NCI-H146 (cell line): ENCODE measurements around the gene DCAKD.

ENCODE experiments used
- DNase-seq: peaks from one replicate; lab custom pipeline; 2025; lab: John Stamatoyannopoulos, UW

DCAKD gene, protein sequence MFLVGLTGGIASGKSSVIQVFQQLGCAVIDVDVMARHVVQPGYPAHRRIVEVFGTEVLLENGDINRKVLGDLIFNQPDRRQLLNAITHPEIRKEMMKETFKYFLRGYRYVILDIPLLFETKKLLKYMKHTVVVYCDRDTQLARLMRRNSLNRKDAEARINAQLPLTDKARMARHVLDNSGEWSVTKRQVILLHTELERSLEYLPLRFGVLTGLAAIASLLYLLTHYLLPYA

DNA sequence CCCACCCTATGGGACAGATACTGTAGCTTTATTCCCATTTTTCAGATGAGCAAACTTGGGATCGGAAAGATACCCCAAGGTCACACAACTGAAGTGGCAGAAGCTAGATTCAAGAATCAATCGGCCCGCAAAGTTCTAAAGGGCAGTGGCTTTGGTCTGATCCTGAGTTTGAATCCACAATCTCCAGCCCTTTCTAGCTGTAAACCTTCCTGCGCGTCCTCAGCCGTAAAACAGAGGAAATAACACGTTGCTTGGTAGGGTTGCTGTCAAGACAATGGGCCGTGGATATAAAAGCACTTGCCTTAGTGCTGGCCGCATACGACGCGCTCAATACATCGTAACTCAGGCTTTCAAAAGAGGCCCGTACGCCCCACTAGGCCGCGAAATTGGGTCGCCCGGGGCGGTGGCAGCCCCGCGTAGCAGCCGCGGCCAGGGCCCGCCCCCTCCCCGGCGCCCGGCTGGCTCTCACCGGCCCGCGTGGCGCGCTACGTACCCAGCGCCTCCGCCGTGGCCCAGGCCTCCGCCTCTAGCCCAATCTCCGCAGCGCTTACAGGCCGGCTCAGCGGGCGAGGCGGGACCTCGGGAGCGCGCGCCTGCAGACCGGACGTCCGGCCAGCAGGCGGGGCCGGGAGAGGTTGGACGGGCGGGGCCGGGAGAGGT, at the start of gene DCAKD:
TSS of gene DCAKD (minus strand) at position 573 of the 660 bp plus-strand sequence. CDS start 16,747 bp downstream, outside the sequence.
- DNase-seq = peak; percentile 97

DNA sequence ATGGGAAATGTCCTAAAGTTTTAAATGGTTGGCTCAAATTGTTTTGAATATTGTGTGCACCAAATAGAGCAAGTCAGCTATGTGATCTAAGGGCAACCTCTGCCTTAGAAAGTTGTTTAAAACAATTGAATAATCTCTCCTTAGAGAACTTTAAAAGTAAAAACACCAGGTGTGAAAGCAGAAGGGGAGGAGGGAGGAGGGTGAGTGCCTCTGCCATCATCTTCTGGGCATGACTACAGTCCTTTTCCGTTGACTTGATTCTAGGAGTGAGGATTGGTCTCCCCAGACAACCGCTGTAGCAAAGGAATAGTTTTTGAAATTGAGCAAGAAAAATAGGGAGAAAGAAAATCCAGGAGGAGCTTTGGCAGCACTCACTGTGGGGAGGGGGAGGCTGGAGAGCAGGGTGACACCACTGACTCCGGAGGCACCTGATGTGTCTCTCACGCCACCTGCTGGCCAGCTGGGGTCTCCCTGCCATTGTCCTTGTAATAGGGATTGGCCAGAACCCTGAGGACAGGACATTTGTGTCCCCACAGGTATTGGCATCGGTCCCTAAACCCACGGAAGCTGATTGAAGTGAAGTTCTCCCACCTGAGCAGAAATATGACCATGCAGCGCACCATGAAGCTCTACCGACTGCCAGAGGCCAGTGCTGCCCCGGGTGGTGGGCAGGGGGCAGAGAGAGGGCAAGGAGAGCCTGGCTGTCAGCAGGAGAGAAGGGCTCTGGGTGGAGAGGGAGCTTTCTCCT, 47.6 kb upstream of the DCAKD start:
- peak; percentile 68 for DNase-seq

DNA sequence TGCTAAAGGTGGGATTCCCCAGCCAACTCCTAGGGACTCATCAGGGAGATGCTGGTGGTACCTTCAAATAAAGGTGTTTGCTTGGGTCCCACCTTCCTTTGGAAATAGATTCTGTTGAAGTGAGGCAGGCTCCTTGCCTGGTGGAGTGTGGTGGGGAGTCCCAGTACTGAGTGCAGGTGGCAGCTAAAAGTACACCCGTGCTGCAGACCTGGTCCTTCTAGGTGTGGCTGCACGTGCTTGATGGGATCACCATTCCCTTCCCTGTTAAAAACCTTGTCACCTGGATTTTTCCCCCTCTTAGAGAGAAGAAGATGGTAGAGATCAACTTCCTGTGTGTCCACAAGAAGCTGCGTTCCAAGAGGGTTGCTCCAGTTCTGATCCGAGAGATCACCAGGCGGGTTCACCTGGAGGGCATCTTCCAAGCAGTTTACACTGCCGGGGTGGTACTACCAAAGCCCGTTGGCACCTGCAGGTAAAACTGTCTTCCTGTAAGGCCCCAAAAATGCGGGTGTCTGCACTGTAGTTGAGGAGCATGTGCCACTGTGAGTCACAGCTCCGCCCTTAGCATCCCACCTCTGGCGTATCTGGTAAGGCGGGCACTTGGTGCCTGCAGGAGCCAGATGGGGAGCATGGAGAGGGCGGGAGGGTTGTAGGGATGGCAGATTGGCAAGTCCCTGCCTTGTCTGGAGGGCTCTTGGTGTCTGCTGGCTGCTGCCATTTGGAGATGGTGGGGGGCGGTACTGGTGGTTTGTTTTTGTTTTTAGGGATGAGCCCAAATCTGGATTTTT, 46.8 kb upstream of the DCAKD start:
- DNase-seq = no peak

DNA sequence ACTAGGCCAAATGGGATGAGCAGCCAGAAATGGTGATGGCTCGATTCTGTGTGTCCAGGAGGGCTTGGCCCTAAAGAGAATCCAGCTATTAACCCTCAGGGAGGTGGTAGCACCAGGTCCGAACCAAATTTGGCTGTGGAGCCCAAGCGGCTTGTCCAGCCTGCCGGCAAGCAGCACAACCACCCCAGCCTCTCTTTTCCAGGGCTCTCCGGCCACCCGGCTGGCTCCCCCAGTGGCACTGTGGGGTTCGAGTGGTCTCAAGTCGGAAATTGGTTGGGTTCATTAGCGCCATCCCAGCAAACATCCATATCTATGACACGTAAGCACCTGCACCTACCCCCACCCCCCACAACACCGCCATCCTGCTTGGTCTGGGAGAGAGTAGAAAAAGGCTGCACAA, 45.5 kb upstream of the DCAKD start:
- DNase-seq = no peak

GRCh38 chr17:45096141-45096540, 44.7 kb upstream of the DCAKD start:
- DNase-seq = no peak

- DNase-seq = no peak
These were observed 42.1 kb upstream of the DCAKD start for GRCh38 chr17:45093444-45094110.

DNA sequence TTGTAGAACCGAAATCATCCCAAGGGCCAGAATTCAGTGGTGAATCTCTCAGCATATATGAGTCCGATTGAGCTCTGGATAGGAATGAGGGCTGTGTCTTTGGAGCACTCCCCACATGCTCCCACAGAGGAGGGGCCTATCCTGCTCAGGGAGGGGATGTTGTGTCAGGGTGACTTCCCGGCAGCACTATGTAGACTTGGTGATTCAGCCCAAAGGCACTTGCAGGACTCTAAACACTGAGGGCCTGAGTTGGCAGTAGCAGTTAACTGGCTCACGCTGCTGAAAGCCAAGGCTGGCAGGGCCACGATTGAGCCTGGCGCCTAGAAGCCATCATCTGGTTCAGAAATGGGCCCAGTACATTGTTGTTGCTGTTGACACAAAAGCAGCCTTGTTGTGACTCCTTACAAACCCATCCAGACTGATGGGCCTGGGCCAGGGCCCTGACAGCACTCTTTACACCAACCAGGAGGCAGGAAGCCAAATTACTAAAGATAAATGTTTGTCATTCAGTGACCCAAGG, 41.5 kb upstream of the DCAKD start:
- no peak for DNase-seq

DNA sequence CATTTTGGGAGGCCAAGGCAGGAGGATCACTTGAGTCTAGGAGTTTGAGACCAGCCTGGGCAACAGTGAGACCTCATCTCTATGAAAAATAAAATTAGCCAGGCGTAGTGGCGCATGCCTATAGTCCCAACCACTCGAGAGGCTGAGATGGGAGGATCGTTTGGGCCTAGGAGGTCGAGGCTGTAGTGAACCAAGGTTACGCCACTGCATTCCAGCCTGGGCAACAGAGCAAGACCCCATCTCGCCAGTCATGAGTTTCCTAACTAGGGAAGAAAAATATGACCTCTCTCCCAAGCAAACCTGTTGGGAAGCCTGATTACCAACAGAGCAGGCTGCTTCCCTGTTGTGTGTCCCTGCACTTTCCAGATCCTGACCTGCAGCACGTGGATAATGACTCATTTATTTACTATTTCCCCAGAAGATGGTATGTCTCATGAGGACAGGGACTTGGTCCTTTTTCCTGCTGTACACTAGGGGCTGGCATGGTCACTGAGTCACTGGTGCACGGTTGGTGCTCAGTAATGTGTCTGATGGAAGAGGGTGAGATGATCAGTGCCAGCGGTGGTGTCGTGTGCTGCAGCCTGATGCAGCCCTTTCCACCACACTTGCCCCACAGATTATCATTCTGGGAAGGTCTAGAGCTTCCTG, 40.5 kb upstream of the DCAKD start:
- no peak for DNase-seq

DNA sequence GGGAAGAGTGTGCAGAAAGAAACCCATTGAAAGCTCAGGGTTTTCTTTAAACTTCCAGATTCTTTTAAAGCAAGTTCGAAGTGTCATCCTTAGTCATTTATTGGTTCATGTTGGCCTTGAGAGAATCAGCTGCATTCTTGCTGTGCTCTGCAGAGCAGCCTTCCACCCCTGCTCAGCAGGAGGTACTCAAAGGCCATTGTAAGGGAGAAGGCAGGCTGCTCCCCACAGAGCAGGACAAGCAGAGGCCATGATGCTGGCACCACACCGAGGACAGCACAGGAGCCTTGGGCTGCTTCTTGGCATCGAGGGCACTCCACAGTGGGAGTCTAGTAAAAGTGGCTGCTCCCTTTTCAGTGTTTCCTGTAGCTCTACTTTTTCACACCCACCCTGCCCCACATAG, 39.3 kb upstream of the DCAKD start:
- no peak for DNase-seq

- no peak for DNase-seq
These were observed 37.3 kb upstream of the DCAKD start for GRCh38 chr17:45088741-45089140.

GRCh38 chr17:45087978-45088377, 36.5 kb upstream of the DCAKD start:
- no peak for DNase-seq

GRCh38 chr17:45087504-45087975, 36.1 kb upstream of the DCAKD start:
- no peak for DNase-seq

DNA sequence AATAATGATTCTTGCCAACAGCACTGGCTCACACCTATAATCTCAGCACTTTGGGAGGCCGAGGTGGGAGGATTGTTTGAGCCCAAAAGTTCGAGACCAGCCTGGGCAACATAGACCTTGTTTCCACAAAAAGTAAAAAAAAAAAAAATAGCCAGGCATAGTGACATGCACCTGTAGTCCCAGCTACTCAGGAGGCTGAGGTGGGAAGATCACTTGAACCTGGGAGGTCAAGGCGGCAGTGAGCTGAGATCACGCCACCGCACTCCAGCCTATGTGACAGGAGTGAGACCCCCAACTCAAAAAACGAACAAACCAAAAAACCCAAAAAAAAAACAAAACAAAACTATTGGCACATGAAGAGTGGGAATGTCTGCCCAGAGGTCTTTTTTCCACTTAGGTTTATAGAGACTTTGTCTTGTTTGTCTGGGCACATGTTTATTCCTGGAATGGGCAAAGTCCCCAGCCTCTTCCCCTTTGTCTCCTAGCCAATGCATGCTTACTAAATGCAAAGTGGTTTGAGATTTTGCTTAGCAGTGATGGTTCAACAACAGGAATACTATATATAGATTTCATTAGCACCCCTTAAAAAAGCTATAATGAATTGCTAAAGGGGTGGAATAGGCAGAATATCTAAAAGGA, 35.6 kb upstream of the DCAKD start:
- DNase-seq = no peak

- DNase-seq = no peak
These were observed 35.0 kb upstream of the DCAKD start for GRCh38 chr17:45086391-45086790.

- DNase-seq = no peak
These were observed 29.7 kb upstream of the DCAKD start for GRCh38 chr17:45081047-45081703.

DNA sequence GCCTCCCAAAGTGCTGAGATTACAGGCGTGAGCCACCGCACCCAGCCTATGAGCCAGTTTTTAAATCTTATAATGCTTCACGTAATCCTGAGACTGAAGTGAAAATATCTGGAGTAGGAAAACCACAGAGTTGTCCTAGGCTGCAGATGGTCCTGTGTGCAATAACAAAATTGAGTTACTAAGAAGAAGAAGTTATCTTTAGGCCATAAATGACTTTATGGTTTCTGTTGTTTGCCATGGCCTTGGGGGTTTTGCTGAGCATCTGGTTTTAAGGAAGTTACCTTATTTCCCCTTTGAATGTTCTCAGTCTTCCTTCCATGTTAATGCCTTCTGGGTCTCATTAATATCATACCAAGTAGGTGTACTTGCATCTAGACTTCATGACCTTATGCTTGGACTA, 26.2 kb upstream of the DCAKD start:
- DNase-seq = no peak

DNA sequence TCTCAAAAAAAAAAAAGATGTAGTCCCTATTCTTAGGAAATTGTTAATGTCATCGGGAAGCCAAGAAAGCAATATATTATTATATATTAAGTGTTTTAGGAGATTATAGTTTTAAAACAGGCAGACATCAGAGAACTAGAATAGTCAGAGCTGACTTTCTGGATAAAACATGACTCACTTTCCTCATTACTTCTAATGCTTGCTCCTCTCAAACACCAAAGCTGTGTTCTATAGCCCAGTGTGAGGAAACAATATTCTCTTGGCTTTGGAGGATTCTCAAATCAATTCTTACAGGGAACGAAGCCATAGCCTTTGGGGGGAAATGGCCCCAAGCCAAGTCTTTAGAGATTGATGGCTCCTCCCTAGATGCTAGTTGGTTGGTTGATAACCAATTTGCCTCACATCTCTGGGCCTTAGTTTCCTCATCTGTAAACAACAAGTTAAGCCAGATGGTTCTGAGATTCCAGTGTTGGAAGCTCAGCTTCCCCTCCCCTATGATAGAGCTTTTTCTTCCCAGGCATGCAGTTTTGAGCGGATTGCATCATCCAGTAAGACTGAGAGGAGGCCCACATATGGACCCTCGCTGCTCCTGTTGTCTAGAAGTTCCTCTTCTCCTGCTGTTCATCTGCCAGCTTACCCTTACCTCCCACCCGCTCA, 22.1 kb upstream of the DCAKD start:
- DNase-seq = no peak

GRCh38 chr17:45070809-45071208, 19.4 kb upstream of the DCAKD start:
- no peak for DNase-seq

DNA sequence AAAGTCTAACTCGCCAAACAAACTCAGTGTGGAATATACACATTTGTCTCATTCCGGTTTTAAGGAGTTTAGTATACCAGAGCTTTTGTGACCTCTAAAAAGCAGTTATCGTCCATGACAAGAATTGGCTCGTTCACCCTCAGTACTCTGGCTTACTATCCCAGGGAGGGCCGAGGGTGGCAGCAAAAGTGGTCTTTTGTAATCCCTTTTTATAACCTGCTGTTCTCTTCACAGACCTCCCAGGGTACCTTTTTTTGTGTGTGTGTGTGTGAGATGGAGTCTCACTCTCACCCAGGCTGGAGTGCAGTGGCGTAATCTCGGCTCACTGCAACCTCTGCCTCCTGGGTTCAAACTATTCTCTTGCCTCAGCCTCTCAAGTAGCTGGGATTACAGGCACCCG, 18.6 kb upstream of the DCAKD start:
- no peak for DNase-seq
